GM23338 (cell line): ENCODE results near the gene RNF141. TPM values are rescaled to one million over a fixed set of nuclear protein-coding genes. Genes with fewer than 3 reads are reported as not detected.

Experiments
- ATAC-seq: fragments of 200-7000 bp; cut with Tn5 transposase; 3 replicates; pipeline ENCODE4 v1.9.1; 2020
- DNase-seq: peaks from one replicate; pipeline ENCODE4 v3.0.0-alpha.2; 2015; ENCODE audit warnings: low spot score
- H2AFZ ChIP-seq: fragments of 200-600 bp; sonication (generic); 2 replicates; pipeline ENCODE4 v1.8.0; 2016; ENCODE audit warnings: antibody characterized with exemption, mild to moderate bottlenecking, moderate library complexity
- H3F3A ChIP-seq: fragments of 200-600 bp; sonication (generic); replicated peaks from 2 replicates; pipeline ENCODE4 v1.8.0; 2017; ENCODE audit warnings: antibody characterized with exemption, mixed run types, low read depth
- H3K27ac ChIP-seq: fragments of 200-600 bp; sonication (generic); 2 replicates; pipeline ENCODE4 v1.6.1; 2016; ENCODE audit warnings: low read depth
- H3K27me3 ChIP-seq: fragments of 200-600 bp; sonication (generic); 2 replicates; pipeline ENCODE4 v1.8.0; 2016; ENCODE audit warnings: mild to moderate bottlenecking, mixed run types, moderate library complexity; ENCODE audit not compliant: insufficient read depth
- H3K36me3 ChIP-seq: fragments of 200-600 bp; sonication (generic); 2 replicates; pipeline ENCODE4 v1.8.0; 2016; ENCODE audit warnings: mild to moderate bottlenecking; ENCODE audit not compliant: insufficient read depth
- H3K4me1 ChIP-seq: fragments of 200-600 bp; sonication (generic); 2 replicates; pipeline ENCODE4 v1.8.0; 2016; ENCODE audit warnings: mild to moderate bottlenecking, moderate library complexity; ENCODE audit not compliant: insufficient read depth
- H3K4me2 ChIP-seq: fragments of 200-600 bp; sonication (generic); 2 replicates; pipeline ENCODE4 v1.7.1; 2017; ENCODE audit warnings: mixed run types
- H3K4me3 ChIP-seq: fragments of 200-600 bp; sonication (generic); 2 replicates; pipeline ENCODE4 v1.6.1; 2016; ENCODE audit warnings: mixed run types
- H3K79me2 ChIP-seq: fragments of 200-600 bp; sonication (generic); replicated peaks from 2 replicates; pipeline ENCODE4 v1.8.0; 2017; ENCODE audit warnings: mild to moderate bottlenecking; ENCODE audit not compliant: insufficient read depth
- H3K9me2 ChIP-seq: fragments of 200-600 bp; sonication (generic); 2 replicates; pipeline ENCODE4 v1.8.0; 2017; ENCODE audit not compliant: insufficient read depth
- H4K20me1 ChIP-seq: fragments of 200-600 bp; sonication (generic); replicated peaks from 2 replicates; pipeline ENCODE4 v1.8.0; 2017; ENCODE audit warnings: mild to moderate bottlenecking; ENCODE audit not compliant: insufficient read depth
- H3K27ac Mint-ChIP-seq: 2 replicates; pipeline ENCODE4 v1.8.0; 2020; ENCODE audit warnings: inconsistent platforms, mild to moderate bottlenecking, moderate library complexity, mixed read lengths
- H3K27me3 Mint-ChIP-seq: 3 replicates; pipeline ENCODE4 v1.8.0; 2022; ENCODE audit warnings: low read depth, mild to moderate bottlenecking, moderate library complexity, mixed read lengths, inconsistent platforms; ENCODE audit not compliant: insufficient read depth, poor library complexity
- H3K36me3 Mint-ChIP-seq: 3 replicates; pipeline ENCODE4 v1.8.0; 2021; ENCODE audit warnings: low read depth, mild to moderate bottlenecking, inconsistent platforms, moderate library complexity, mixed read lengths
- H3K4me1 Mint-ChIP-seq: 3 replicates; pipeline ENCODE4 v1.8.0; 2020; ENCODE audit warnings: mild to moderate bottlenecking, inconsistent platforms, mixed read lengths
- H3K4me3 Mint-ChIP-seq: 3 replicates; pipeline ENCODE4 v1.8.0; 2021; ENCODE audit warnings: moderate library complexity, mild to moderate bottlenecking, inconsistent platforms, mixed read lengths
- H3K9me3 Mint-ChIP-seq: 3 replicates; pipeline ENCODE4 v1.8.0; 2020; ENCODE audit warnings: moderate library complexity, mild to moderate bottlenecking, inconsistent platforms, mixed read lengths
- CREB1 ChIP-seq: fragments of 250-450 bp; sonication (Bioruptor Pico); IDR thresholded peaks from 2 replicates; pipeline ENCODE4 v1.5.0; 2020; ENCODE audit warnings: low read depth, mild to moderate bottlenecking, moderate library complexity
- CTCF ChIP-seq, 2 experiments: fragments of 200-600 bp in 1 of 2; sonication (generic) in 1 of 2; conservative IDR thresholded peaks; 2 replicates each; pipeline versions ENCODE4 v1.5.1 to v1.6.1; 2016 to 2017; ENCODE audit warnings: antibody characterized with exemption in 2 of 2, low read depth in 2 of 2, mild to moderate bottlenecking in 2 of 2, moderate library complexity in 1 of 2
- ETS1 ChIP-seq: IDR thresholded peaks from 2 replicates; pipeline ENCODE4 v1.6.1; 2016; ENCODE audit warnings: antibody characterized with exemption
- EZH2 ChIP-seq: fragments of 200-600 bp; sonication (generic); IDR thresholded peaks from one replicate; pipeline ENCODE4 v1.8.0; 2017; ENCODE audit warnings: antibody characterized with exemption, mild to moderate bottlenecking, low read depth; ENCODE audit not compliant: unreplicated experiment
- EZH2phosphoT487 ChIP-seq: fragments of 200-600 bp; sonication (generic); IDR thresholded peaks from one replicate; pipeline ENCODE4 v1.8.1; 2018; ENCODE audit warnings: antibody characterized with exemption; ENCODE audit not compliant: unreplicated experiment
- JUNB ChIP-seq: IDR thresholded peaks from one replicate; pipeline ENCODE4 v1.6.1; 2016; ENCODE audit warnings: antibody characterized with exemption; ENCODE audit not compliant: unreplicated experiment
- NANOG ChIP-seq: IDR thresholded peaks from 2 replicates; pipeline ENCODE4 v1.6.1; 2016; ENCODE audit warnings: antibody characterized with exemption, borderline replicate concordance
- POLR2AphosphoS5 ChIP-seq: IDR thresholded peaks from 2 replicates; pipeline ENCODE4 v1.6.1; 2016; ENCODE audit warnings: antibody characterized with exemption, low read depth
- REST ChIP-seq: IDR thresholded peaks from one replicate; pipeline ENCODE4 v1.6.1; 2018; ENCODE audit warnings: antibody characterized with exemption; ENCODE audit not compliant: unreplicated experiment
- STAT1 ChIP-seq: IDR thresholded peaks from one replicate; pipeline ENCODE4 v1.6.1; 2016; ENCODE audit warnings: antibody characterized with exemption; ENCODE audit not compliant: unreplicated experiment
- ZNF114 ChIP-seq: fragments of 250-450 bp; sonication (Bioruptor Pico); IDR thresholded peaks from 2 replicates; pipeline ENCODE4 v1.5.0; 2020; ENCODE audit warnings: mild to moderate bottlenecking, moderate library complexity
- ZNF331 ChIP-seq: fragments of 250-450 bp; sonication (Bioruptor Pico); IDR thresholded peaks from 2 replicates; pipeline ENCODE4 v1.5.0; 2020; ENCODE audit warnings: low read depth, mild to moderate bottlenecking, moderate library complexity
- polyA plus RNA-seq: library from polyadenylated mRNA; unstranded; fragments of >200 nt; fragmentation: Nextera tagmentation; extraction: Ambion mirVana; gene quantifications from 2 replicates; pipeline ENCODE4 v1.2.1, GENCODE V29; 2016
- total RNA-seq: library from RNA; depleted of rRNA; stranded (reverse); fragments of >200 nt; shearing (Covaris generic); gene quantifications from 2 replicates; pipeline ENCODE4 v1.2.3, GENCODE V29; 2014
- TF ChIP-seq, protein P1 (sequence below): fragments of 250-450 bp; sonication (Bioruptor Pico); IDR thresholded peaks from 2 replicates; pipeline ENCODE4 v1.5.0; 2020; ENCODE audit warnings: mild to moderate bottlenecking, moderate library complexity

The RNF141 gene
- total and polyA plus RNA-seq, 2 experiments from 2014 or later = 11.4 to 26.9 TPM

DNA sequence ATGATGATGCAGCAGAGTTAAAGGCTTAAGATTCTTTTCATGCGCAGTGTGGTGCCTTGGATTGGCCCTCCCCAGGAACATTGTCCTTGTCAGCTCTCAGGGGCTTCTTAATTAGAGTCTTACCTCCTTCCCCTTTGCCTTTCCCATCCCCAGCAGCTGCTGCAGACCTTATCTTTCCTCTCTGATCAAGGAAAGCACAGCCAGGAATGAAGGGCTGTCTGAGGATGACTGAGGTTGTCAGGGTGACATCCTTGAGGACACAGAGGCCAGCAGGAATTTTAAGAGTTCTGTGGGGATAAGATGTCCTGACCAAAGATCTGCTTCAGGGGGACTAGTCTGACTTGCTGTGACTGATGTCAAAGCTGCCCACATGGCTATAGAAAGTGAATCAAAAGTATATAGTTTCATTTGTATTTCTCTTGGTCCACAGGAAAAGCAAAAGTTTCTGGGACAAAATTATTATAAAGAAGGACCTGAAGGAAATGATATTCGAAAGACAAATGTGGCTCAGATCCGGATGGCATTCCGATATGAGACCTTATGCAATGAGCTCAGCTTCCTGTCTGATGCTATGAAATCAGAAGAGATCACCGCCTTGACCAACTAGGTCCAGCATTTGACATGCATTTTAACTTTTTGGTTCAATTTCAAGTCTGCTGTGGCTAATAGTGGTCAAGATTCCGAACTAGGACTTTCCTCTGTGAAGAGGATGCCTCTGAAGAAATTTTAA lies 35.5 kb downstream of the RNF141 start:
- Histone ChIP-seq H3K9me2 (0 out of 2 replicates have a peak, but pooled peaks cover 3% of the 10 kb centered on the region), H3K4me1 (peaks cover under 1% of the 10 kb centered on the region; the same call in 1 of the 2 replicates), H3K4me3 (no peak overlapping the region), H2AFZ (no peak overlapping the region), H3F3A (no peaks in the 10 kb centered on the region), H4K20me1 (no peaks in the 10 kb centered on the region), H3K27ac (no peak overlapping the region), H3K4me2 (no peak overlapping the region), H3K27me3 (no peaks in the 10 kb centered on the region), H3K36me3 (no peaks in the 10 kb centered on the region), H3K79me2 (no peaks in the 10 kb centered on the region)
- peaks cover 5% of the 10 kb centered on the region for H3K27me3 Mint-ChIP-seq
- H3K36me3 Mint-ChIP-seq = peaks cover 7% of the 10 kb centered on the region; the same call in 2 of the 3 replicates
- ATAC-seq = no peak
- H3K9me3 Mint-ChIP-seq = no peaks in the 10 kb centered on the region
- H3K4me1 Mint-ChIP-seq = peaks cover 8% of the 10 kb centered on the region
- TF ChIP-seq EZH2phosphoT487 = no peak
- no peak for TF ChIP-seq EZH2
- TF ChIP-seq STAT1 = no peak
- no peak for TF ChIP-seq ZNF114 (CRISPR knock-in tag)
- no peak for TF ChIP-seq REST
- TF ChIP-seq JUNB = no peak
- no peak for TF ChIP-seq CREB1 (CRISPR knock-in tag)
- TF ChIP-seq, protein P1, sequence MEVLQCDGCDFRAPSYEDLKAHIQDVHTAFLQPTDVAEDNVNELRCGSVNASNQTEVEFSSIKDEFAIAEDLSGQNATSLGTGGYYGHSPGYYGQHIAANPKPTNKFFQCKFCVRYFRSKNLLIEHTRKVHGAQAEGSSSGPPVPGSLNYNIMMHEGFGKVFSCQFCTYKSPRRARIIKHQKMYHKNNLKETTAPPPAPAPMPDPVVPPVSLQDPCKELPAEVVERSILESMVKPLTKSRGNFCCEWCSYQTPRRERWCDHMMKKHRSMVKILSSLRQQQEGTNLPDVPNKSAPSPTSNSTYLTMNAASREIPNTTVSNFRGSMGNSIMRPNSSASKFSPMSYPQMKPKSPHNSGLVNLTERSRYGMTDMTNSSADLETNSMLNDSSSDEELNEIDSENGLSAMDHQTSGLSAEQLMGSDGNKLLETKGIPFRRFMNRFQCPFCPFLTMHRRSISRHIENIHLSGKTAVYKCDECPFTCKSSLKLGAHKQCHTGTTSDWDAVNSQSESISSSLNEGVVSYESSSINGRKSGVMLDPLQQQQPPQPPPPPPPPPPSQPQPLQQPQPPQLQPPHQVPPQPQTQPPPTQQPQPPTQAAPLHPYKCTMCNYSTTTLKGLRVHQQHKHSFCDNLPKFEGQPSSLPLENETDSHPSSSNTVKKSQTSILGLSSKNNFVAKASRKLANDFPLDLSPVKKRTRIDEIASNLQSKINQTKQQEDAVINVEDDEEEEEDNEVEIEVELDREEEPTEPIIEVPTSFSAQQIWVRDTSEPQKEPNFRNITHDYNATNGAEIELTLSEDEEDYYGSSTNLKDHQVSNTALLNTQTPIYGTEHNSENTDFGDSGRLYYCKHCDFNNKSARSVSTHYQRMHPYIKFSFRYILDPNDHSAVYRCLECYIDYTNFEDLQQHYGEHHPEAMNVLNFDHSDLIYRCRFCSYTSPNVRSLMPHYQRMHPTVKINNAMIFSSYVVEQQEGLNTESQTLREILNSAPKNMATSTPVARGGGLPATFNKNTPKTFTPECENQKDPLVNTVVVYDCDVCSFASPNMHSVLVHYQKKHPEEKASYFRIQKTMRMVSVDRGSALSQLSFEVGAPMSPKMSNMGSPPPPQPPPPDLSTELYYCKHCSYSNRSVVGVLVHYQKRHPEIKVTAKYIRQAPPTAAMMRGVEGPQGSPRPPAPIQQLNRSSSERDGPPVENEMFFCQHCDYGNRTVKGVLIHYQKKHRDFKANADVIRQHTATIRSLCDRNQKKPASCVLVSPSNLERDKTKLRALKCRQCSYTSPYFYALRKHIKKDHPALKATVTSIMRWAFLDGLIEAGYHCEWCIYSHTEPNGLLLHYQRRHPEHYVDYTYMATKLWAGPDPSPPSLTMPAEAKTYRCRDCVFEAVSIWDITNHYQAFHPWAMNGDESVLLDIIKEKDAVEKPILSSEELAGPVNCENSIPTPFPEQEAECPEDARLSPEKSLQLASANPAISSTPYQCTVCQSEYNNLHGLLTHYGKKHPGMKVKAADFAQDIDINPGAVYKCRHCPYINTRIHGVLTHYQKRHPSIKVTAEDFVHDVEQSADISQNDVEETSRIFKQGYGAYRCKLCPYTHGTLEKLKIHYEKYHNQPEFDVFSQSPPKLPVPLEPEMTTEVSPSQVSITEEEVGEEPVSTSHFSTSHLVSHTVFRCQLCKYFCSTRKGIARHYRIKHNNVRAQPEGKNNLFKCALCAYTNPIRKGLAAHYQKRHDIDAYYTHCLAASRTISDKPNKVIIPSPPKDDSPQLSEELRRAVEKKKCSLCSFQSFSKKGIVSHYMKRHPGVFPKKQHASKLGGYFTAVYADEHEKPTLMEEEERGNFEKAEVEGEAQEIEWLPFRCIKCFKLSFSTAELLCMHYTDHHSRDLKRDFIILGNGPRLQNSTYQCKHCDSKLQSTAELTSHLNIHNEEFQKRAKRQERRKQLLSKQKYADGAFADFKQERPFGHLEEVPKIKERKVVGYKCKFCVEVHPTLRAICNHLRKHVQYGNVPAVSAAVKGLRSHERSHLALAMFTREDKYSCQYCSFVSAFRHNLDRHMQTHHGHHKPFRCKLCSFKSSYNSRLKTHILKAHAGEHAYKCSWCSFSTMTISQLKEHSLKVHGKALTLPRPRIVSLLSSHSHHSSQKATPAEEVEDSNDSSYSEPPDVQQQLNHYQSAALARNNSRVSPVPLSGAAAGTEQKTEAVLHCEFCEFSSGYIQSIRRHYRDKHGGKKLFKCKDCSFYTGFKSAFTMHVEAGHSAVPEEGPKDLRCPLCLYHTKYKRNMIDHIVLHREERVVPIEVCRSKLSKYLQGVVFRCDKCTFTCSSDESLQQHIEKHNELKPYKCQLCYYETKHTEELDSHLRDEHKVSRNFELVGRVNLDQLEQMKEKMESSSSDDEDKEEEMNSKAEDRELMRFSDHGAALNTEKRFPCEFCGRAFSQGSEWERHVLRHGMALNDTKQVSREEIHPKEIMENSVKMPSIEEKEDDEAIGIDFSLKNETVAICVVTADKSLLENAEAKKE (CRISPR knock-in tag) = no peak
- no peak for TF ChIP-seq POLR2AphosphoS5
- TF ChIP-seq CTCF (conservative IDR thresholded peaks at IDR 0.05; ENCODE audit: low read depth in 2 of 2) = no peak
- no peak for TF ChIP-seq ZNF331 (CRISPR knock-in tag)
- TF ChIP-seq NANOG = no peak
- no peak for TF ChIP-seq ETS1
- no peak for DNase-seq
- no peak overlapping the region for H3K27ac Mint-ChIP-seq
- H3K4me3 Mint-ChIP-seq = no peak overlapping the region
